ENCODE results near the gene AFF2.

AFF2 gene

DNA sequence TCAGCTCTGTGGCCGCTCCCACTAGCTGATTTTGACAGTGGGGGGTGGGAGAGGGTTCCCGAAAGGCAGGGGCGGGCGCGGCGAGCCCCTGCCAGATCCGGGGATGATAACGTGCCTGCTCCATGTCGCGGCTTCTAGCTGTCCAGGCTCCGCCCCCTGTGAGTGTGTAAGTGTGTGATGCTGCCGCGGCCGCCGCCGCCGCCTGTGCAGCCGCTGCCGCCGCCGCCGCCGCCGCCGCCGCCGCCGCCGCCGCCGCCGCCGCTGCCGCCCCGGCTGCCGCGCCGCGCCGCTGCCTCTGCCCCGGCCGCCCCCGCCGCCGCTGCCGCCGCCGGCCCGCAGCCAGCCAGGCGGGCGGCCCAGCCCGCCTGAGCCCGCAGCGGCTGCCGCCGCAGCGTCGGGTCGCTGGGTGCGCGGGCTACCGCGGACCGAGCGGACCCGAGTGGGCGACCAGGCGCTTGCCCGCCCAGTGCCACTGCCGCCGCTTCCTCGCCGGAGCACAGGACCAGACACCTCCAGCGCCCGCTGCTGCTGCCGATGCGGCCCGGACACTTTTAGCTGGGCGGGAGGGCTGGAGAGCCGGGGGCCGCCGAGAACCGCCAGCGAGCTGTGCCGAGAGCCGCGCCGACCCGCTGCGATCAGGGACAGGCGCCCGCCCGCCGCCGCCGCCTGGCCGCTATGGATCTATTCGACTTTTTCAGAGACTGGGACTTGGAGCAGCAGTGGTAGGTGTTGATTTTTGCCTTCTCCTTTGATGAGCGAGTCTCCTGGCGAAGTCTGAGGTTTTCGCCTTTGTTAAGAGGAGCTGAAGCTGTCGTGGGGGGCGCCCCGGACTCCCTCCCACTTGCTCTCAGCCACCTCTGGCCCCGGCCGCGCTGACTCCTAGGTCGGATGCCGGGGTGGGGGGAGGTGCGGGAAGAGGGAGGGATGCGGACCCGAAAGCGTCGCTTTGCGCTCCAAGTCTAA lies at the start of gene AFF2:
Gene AFF2 (plus strand): TSS at position 195 of the 963 bp plus-strand sequence. CDS start 481 bp downstream, at position 676.
- DNase-seq = no peak

DNA sequence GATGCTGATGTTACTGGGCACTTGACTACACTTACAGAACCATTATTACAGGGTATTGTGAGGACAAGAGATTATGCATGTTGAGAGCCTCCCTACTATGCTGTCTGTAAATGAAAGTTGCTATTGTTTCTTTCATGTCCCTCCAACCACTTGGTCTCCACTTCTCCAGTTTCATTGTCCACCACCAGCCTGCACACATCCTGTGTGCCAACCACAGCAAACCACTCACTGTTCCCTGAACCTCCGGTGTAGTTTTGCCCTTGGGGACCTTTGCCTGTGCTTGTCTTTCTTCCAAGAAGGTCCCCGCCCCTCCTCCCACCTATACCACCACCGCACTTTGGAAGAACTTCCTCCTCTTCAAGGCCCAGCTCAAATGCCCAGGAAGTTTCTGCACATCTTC lies 43.1 kb upstream of the AFF2 start:
- no peak for DNase-seq

DNA sequence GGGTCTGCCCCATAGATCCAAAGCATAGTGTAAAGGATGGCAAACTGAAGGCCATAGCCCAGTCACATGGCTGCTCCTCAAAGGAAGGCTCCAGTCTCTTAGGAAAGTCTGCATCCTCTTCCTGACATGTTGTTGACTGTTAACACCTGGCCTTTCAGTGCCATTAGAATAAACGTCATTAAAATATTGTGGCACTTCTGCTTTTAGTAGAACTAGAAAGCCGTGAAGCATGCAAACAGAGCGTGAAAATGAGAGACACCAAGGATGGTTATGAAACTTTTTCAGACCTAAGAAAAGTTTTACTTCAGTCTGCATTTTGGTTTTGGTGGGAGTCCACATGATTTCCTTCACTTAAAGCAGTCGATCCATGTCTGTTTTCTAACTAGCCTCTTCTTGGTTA lies 41.1 kb upstream of the AFF2 start:
- DNase-seq = no peak

DNA sequence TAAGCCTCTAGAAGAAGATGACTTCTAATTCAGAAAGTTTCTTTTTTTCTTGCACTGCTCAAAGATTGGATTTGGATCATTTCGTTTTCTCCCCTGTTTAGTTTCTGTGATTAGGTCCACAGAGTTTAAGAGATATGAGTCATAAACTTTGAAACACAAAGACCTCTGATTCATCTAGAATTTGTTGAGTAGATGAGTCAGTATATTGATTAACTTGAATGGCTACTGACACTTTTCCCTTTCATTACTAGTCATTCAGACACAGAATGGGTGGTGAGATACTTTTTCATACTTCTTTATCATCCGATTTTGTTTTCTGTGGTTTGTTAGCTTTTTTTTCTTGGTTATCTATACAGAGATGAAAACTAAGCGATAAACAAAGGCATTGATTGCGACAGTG lies 34.1 kb upstream of the AFF2 start:
- DNase-seq = no peak

DNA sequence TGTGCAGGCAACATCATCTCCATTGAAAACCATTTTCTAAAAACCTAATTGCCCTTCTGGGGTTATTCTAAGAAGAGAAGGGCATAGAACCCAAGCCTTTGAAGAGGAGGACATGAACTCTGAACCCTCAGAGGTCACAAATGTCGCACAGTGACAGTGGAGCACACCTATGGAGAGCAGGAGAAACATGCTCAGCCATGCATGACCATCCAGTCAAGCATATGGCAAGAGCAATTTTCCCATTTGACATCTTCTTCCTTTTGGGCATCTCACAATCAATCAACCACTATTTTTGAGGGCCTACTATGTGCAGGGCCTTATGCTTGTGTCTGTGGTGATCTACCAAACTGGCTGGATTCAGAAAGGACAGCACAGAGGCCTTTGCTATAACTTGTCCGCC lies 30.1 kb upstream of the AFF2 start:
- DNase-seq = no peak

DNA sequence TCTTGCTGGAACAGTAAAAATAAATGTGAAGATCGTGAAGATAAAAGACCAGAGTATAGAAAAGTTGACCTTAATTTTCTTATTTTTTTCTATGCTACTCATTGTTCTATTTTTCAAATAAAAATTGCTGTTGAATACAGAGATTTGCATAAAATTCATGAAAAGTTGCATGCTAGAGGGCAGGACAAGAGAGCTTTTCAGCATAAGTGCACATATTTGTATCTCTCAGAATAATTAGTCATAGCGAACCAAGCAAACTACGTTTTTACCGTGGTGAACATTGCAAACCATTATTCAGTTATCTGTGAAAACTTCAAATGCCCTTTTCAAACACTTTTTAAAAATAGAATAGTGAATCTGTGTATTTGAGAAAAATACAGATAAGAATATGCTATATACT lies 26.4 kb upstream of the AFF2 start:
- no peak for DNase-seq

DNA sequence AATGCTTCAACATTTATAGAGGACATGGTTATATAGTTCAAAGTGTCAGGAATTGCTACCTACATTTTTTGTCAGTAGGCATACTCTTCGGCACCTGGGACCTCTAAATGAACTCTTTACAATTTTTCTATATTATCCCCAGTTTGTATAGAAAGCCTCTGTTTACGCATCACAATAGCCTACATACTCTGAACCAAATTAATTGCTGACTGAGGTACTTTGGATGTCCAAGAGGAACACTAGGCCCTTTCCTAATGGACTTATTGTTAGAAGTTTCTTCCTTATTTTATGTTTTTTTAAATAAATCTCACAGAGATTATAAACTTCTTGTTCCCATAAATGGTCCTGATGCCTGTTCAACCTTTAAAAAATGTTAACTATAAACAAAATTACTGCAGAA lies 8.4 kb upstream of the AFF2 start:
- DNase-seq = no peak

DNA sequence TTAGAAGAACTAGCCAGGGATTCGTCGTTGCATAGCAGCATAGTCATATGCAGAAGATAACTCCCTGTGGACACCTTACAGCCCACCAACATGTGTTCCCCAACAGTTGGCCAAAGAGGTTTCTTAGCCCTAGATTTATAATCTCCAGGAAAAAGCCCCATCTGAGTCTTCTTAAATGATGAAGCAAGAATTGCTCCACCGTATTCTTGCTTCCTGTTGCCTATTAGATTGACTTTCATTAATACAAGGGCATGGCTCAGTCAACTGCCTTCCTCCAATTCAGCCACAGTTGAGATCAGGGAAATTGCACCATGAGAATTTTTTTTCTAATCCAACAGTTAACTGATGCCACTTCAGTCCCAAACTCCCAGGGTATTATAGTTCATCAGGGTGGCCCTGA lies 5.2 kb upstream of the AFF2 start:
- no peak for DNase-seq

DNA sequence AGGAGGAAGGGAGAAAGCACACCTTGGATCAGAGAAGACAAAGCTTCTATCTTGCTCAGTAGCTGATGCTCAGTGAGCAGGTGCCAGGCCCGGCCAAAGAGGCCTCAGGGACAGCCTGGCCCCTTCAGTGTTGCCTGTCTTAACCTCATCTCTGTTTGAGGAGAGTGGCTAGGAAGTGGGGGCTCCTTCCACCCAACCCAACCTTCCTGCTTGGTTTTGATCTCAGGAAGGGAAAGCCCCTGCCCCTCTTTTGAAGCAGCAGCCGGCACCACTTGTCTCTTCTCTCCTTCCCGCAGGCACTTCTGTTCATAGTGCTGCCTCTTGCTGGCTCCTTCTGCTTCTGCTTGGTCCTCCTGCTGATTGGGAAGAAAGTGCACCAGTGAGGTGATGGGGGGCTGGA lies 2.4 kb upstream of the AFF2 start:
- no peak for DNase-seq

DNA sequence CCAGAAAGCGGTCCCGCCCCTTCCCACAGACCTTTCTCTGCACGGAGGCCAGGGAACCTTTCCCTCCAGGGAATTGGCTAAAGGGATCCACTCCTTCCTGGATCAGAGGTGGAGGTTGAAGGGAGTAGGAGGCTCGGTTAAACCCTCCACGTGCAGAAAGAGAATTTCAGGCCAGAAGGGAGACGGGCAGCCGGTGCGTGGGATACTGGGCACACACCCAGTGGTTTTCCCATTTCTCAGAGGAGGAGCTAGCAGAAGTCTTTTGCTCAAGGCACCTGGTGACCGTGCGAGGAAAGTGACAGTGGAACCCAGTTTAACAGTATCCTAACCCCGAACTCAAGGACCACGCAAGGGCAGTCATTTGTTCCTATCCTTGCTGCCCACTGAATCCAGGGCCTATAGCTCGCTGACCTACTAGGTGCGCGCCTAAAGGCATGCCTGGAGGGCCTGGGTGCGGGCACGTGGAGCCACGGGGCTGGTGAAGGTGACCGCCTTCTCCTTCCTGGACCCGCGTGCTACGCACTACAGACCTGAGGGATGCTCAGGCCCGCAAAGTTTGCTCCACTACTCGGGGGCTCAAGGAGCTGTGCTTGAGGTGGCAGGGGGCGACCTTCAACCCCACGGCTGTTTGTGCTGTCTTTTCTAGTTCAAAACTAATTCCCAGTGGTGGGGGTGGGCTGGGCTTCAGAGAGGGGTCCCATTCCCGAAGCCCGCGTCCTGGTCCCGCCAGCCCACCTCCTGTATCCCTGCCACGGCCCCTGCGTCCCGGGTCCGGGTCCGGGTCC lies 587 bp upstream of the AFF2 start:
- DNase-seq = no peak

DNA sequence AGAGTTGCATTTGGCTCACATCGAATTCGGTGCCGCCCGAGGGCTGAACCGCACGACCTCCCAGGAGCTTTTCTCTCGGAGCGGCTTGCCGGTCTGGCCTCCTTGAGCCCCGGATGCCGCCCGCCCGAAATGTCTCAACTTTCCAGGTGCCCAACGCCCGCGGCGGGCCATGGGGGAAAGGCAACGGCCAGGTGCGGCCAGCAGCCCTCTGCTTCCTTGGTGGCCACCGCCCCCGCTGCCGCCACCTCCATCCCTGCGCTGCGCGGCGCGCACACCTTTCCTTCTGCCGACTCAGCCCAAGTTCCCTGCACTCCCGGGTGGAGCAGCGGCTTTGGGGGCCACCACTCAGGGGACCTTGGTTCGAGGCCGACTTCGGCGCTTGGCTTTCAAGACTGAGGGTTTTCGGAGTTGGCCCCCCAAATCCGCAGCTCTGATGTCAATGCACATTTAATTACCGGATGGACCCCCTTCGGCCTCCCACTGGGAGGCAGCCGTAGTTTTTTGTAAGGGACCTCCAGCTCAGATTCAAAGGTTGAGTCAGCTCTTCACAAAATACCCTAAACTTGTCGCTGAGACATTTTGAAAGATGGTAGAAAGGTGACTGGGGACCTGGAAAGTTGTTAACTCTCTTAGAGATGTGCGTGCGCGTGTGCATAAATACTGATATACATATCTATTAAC lies 1.1 kb downstream of the AFF2 start:
- DNase-seq = no peak

DNA sequence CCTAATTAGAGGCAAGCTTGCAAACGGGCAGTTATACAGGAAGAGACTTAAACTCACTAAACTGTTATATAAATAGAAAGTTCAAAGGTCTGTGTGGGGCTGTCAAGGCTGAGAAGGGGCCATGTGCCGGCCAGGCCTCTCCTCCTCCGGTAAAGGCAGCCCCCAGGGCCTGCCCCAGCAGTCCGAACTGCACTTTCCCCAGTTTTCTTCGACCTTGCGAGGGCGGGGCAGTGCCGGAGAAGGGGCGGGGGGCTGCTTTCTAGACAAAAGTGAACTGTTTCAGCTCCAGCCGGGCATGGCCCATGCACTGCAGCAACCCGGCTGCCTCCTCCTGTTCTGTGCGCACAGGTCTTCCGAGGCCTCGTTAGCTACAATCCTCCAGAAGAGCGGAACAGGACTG lies 4.1 kb downstream of the AFF2 start:
- DNase-seq = no peak

DNA sequence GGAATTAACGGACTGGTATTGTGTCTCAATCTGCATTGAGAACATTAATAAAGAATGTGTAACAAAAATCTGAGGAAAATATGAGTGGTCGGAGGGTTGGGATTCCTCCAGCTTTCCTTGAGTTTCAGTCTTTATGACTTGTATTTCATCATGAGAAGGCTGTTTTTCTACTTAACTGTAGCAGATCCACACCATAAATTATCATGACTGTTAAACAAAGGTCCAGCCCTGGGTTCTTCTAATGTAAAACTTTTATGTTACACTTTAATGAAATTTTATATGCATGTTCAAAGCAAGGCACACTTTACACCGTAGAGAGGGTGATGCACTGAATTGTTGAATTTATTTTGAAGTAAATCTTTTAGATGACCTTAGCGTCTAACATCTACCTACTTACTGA lies 7.0 kb downstream of the AFF2 start:
- DNase-seq = no peak

DNA sequence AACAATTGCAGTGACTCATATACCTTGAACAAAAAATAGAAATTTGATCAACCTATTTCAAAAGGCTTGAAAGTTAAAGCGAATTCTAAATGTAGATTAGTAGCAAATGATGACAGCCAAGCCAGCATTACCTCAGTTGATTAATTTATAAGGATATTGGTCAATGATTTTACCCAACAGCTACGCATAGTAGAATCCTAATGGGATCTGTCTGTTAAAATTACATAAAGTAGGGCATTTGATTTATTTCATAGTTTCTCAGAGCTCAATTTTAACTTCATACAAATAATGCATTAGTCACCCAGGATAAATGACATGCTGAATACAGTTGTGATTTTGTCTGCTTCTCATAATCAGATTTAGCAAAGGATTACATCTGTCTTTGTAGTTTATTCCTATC lies 12.0 kb downstream of the AFF2 start:
- DNase-seq = no peak

DNA sequence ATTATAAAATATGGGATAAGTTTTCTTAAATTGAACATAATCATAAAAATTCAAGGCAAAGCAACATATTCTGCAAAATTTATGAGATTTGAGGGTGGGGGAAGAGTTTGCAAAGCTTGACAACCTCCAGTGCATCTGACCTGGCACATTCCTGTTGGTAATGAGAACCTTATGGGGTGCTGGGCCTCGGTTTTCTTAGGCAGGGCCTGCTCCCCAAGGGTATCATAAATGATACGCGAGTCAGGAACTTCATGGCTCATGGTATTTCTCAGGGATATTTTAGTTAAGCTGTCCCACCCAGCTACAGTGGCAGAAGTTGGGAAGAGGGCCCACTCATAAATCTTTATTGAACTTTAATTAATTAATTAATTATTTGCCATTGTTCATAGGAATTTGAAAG lies 13.2 kb downstream of the AFF2 start:
- DNase-seq = no peak

DNA sequence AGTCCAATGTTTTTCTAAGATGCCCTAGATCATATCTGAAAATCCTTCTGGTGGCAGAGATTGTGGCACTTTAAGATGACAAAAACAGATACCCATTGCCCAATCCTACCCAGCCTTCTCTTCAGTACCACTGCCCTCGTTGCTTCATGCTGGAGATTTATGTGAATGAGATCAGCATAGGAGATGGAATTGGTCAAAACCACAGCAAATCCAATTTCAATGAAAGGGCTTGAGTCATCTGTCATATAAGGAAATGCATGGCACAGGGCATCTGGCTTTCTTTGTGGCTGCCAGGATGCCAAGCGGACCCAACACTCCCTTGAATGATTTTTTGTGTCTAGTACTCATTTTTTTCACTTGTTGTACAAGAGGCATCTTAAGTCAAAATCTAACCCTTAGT lies 16.8 kb downstream of the AFF2 start:
- no peak for DNase-seq

DNA sequence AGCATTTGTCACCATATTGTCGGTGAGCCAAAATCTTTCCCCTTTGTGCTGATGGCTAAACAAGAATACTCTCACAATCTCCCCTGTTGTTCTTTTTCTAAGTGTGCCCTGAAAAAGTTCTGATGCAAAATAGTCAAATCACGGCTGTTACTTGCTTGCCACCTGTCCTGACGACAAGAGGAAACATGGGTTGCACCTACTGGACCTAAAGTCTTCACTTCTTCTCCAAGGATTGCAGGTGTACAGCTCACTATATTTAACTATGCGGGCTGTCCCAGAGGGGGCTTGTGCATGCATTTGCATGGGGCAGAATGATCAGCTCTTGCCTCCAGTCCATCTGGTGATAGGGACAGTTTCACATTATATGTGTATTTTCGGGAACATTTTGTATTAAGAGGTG lies 21.6 kb downstream of the AFF2 start:
- DNase-seq = no peak

DNA sequence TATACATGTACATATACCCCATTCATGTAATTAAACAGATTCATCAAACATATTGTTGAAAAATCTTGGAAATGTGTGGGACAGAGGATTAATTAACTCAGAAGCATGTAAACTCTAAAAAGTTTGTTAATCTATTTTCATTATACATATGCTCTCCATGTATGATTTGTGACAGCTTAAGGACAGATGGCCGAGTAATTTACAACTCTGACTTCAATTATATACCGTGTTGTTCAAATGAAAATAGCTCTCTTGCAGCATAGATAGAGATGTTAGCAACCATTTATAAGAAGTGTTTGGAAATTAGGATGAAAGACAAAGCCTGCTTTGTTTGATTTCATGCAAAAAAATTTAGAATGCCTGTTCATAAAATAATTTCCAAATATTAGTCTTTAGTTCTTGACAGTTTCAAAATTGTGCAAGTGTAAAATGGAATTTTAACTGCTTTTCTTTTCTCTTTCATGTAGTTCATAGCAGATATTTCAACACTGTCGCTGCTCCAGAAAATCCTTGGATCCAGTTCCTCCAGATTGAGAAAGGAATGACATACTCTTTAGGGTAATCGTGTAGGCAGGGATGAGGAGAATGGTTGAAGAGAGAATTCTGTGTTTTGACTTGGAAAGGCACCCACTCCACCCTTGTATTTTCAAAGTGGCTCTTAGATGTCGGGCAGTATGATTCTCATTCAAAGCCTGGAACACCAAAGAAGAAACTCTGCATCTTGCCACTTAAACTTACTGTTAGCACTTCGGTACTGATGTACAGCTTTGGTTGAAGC lies 23.1 kb downstream of the AFF2 start:
- no peak for DNase-seq

DNA sequence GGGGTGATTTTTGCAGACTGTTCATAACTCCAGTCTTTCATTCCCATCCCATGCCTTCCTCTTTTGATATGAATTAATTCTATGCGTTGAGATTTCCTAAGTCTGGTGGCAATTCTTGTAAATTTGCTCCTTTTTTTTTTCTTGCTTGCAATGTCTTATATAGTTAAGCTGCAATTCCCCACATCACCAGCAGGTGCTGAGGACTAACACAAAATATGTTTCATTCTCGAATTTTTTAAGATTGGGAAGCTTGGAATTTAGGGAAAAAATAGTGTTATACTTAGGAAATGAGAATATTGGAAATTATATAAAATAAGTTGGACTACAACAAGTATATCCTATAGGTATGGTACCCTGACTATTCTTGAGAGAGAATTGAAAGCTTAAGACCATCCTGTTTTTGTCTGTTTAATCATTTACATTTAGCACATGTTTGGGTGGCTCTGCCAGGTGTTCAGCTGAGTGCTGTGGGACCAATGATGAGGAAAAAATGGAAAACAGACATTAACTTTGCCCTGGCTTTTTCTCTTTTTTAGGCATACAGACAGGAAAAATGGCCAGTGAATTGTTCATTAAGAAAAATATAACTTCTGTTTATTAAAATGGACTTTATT lies 30.2 kb downstream of the AFF2 start:
- DNase-seq = no peak

DNA sequence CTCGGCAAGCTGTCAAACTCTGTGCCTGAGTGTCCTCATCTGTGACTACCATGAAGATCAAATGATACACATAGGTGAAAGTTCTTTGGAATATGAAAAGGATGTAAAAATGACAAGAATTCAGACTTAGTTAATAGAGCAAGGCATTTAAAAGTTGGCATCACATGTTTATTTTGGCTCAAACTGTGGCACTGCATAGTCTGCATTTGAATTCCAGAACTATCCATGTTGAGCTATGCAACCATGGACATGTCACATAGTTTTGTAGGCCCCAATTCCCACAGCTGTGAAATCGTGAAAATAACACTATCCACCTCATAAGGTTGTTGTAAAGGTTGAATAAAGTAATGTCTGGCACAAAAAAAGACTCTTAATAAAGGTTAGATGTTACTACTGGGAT lies 33.9 kb downstream of the AFF2 start:
- DNase-seq = no peak

DNA sequence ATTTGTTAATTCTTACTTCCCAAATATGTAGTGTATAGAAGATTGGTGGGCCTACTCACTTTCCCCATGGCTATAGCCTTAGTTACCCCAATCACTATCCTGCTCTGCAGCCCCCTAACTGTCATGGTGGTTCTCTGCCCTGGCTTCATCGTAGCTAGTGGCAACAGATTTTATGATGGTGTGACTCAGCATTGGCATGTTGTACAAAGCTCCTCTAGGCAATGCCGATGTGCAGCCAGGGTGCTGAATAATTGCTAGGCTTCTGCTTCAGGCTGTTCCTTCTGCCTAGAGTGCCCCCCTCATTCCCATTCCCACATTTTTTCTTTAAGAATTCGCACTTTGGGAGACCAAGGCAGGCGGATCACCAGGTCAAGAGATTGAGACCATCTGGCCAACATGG lies 35.2 kb downstream of the AFF2 start:
- no peak for DNase-seq

DNA sequence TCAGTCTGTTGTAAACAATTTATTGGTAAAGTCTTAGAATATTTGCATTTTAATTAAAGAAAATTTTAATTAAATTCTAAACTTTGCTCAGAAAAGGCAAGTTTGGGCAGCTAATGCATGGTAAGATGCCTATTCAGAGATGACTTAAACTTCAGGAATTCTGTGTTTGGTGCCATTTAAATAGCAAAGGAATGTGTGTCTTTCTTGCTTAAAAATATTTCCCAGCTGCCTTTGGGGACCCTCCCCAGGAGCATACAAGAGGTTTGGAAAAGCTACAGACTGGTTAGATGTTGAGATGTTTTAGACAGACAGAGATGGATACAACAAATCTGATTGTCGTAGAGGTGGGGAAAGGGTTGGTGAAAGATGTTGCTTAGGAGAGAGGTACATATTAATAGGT lies 36.5 kb downstream of the AFF2 start:
- DNase-seq = no peak
